ENCODE data around the gene TGFB1. TPM values are rescaled to one million over a fixed set of nuclear protein-coding genes. Genes with fewer than 3 reads are reported as not detected.

TGFB1 gene
- total RNA-seq, 1 donor = 18.7 TPM

GRCh38 chr19:41302624-41303351, 50.9 kb downstream of the TGFB1 start:
- no peak for DNase-seq (ENCODE audit: low read depth)
- TF ChIP-seq CTCF (IDR thresholded peaks at IDR 0.05; ENCODE audit: insufficient read depth, low read length) = no peak
- H3K4me3 ChIP-seq (ENCODE audit: low read depth, low read length) = no peak overlapping the region

DNA sequence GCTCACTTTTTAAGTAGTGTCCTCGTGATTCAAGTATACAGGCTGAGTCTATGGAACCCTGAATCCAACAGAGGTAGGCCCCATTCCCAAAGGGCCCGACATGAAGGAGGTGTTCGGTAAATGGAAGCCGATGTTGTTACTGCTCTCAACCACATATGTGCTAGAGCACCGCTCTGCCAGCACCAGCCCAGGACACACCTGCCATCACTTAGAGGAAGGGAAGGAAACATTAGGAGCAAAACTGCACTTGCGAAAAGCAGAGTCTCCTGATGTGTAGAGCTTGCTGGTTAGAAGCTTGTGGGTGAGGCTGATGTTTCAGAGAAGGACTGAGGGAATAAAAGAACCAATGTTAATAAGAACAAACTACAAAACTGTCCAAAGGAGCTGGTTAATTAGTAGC, 53.2 kb downstream of the TGFB1 start:
- H3K4me3 ChIP-seq (ENCODE audit: low read depth, low read length) = no peak overlapping the region
- no peak for TF ChIP-seq CTCF (IDR thresholded peaks at IDR 0.05; ENCODE audit: insufficient read depth, low read length)
- no peak for DNase-seq (ENCODE audit: low read depth)

DNA sequence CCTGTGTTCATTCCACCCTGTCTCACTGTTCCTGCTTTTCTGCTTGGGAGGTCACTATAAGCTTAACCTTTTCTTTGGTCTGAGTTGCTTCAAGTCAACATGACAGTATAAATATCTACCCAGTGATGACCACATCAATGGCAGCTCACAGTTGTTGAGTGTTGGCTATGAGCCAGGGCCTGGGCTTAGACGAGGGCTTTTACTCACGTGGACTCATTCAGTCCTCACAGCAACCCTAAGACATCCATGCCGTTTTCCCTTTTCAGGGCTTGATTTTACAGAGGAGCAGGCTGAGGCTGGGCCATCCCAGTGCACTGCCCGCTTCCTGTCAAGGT, 54.0 kb downstream of the TGFB1 start:
- peak; percentile 65 for DNase-seq (ENCODE audit: low read depth)
- no peak overlapping the region for H3K4me3 ChIP-seq (ENCODE audit: low read depth, low read length)
- no peak for TF ChIP-seq CTCF (IDR thresholded peaks at IDR 0.05; ENCODE audit: insufficient read depth, low read length)

DNA sequence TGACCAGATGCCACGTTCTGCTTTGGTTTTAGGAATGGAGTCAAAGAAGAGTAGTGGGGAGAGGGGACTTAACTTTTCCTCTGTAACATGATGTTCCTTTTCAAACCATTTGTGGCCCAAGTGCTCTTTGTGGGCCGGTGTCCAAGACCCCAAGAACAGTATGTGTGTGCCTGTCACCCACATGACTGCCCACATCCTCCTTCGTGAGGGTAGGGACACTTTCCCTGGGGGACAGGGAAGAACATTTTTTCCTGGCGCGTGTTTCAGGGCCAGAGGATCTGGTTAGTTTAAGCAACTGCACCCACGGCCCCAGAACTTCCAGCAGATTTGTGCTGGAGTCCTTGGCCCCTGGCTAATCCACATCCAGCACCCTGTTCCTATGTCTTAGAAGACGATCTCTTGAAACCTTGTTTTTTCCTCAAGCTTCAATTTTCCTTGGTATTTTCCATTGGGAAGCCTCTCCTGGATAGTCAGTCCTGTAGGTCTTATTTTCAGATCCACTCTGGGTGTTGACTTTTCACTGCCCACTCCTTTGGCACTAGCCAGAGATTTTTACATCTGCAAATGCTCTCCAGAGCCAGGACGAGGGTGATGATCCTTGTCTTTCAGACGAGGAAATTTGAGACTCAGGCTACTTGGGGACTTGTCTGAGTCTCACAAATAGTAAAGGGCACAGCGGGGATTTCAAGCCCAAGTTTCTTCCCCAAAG, 54.5 kb downstream of the TGFB1 start:
- no peak overlapping the region for H3K4me3 ChIP-seq (ENCODE audit: low read depth, low read length)
- peak; percentile 25 for DNase-seq (ENCODE audit: low read depth)
- no peak for TF ChIP-seq CTCF (IDR thresholded peaks at IDR 0.05; ENCODE audit: insufficient read depth, low read length)

GRCh38 chr19:41298348-41298964, 55.3 kb downstream of the TGFB1 start:
- no peak for TF ChIP-seq CTCF (IDR thresholded peaks at IDR 0.05; ENCODE audit: insufficient read depth, low read length)
- DNase-seq (ENCODE audit: low read depth) = peak; percentile 63
- no peak overlapping the region for H3K4me3 ChIP-seq (ENCODE audit: low read depth, low read length)

DNA sequence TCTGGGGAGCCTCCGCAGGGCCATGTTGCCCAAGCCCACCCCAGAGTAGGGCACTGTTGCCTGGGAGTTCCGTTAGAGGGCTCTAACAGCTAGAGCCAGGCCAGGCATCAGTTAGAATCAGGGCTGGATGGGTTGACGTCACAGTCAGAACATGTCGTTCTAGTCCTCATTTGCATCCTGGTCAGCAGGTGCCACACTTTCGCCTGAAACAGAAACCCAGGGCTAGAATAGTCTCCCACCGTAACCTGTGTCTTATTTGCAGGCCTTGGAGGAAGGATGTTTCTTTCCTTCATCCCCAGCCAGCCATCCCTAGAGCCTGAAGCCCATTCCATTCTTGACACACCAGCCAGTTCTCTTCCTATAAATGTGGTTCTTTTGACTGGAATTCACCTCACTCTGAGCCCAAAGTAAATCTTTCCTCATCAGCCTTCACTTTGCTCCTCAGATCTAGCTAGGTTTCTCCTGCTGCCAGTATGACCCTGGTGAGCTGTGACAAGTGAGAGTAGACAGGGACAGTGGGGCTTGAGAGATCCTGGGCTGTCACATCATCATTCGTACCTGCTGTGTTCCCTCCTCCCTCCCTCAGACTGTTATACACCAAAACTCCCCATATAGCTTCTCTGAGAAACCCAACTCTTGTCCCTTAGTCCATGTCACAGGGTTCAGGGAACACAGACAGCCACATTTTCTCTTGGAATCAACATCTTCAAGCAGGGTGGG, 55.9 kb downstream of the TGFB1 start:
- TF ChIP-seq CTCF (IDR thresholded peaks at IDR 0.05; ENCODE audit: insufficient read depth, low read length) = no peak

More for the DNA sequence above, 55.9 kb downstream of the TGFB1 start:
- no peak overlapping the region for H3K4me3 ChIP-seq (ENCODE audit: low read depth, low read length)
- DNase-seq (ENCODE audit: low read depth) = no peak

Measured in fibroblast of the aortic adventitia (primary cell).